GM18870 (cell line): Measurements from ENCODE around the gene SEMA3D.

ENCODE experiments used
- ATAC-seq: cut with Tn5 transposase; IDR thresholded peaks from one replicate; pipeline ENCODE4 v1.9.1; 2021; ENCODE audit warnings: moderate library complexity; ENCODE audit not compliant: unreplicated experiment

Gene SEMA3D

DNA sequence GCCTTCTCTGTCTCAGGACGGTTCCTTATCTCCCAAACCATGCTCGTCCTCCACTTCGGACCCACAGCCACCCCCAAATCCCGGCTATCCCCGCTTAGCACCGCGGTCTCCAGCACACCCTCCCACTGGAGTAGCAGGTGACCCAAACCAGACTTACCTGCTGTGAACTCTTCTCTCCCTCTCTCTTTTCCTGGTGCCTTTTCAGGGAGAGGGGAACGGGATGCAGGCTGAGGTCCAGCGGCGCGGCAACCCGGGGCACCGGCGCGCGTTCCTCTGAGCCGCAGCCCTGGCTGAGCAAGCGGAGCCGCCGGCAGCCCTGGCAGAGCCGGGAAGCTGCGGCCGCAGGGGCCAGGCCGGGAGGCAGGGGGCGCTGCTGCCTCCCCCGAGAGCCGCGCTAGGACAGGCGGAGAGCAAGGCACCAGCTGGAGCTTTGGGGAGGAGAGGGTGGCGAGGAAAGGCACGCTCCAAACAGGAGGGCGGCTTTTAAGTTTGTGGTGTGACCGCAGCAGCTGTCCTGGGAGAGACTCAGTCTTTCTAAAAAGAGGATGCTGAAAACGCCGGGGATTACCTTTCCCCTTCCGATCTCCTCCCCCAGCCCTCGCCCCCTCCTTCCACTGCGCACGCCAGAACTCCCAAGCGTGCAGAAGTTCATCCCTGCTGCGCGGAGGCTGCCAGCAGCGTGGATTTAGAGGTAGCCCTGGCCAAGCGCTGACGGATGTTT lies at the start of gene SEMA3D:
Gene SEMA3D, minus strand, starts transcription at position 536 of the 721 bp plus-strand sequence. CDS start 65,165 bp downstream, outside the sequence.
- ATAC-seq: peak; percentile 78

DNA sequence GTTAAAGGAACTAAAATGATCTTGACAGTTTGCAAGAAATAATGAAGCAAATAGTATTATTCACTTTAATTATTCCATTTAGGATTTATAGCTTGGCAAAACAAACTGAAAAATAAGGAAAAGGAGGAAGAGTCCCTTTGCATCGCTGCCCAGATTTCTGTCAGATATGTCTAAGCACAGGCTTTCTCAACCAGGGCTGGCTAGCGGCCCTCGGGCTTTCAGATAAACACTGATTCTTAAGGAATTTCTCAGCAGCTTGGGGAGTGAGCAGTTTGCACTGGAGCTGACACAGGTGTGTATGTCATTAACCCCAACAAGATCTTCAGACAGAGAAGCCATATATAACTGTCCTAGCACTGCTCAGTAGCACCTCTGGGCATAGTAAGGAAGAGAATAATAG lies 47.9 kb upstream of the SEMA3D start:
- ATAC-seq: no peak

DNA sequence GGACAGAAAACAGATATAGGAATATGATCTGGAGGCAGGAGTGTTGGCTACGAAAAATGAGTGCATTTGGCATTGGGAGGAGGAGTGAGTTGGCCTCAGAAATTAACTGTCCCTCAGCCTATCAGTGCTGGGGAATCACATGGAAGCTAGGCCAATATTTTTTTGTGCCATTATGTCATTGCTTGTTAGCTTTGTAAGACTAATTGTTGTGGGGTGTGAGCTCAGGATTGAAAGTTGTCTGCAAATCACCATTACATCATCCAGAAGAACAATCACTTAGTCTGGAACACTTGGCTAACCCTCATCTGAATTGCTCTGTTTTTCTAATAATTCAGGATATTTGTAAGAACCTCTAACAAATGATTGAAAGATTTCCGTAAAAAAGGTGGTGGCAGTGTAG lies 45.2 kb upstream of the SEMA3D start:
- ATAC-seq: no peak

DNA sequence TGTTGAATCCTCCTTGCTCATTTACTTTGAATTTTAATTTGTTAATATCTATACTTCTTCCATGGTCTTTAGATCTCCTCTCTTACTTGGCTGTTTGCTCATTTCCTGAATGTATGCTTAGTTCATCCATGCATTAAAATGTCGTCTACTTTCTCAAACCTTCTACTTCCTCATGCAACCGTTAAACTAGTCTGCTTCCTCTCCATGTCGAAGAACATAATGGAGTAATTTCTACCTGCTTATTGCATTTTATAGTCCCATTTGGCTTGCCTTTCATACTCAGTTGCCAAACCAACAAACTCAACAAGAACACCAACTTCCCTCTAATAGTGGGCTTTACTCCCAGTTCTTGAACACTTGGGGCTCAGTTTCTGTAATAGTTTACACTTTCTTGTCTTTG lies 43.8 kb upstream of the SEMA3D start:
- ATAC-seq: no peak

DNA sequence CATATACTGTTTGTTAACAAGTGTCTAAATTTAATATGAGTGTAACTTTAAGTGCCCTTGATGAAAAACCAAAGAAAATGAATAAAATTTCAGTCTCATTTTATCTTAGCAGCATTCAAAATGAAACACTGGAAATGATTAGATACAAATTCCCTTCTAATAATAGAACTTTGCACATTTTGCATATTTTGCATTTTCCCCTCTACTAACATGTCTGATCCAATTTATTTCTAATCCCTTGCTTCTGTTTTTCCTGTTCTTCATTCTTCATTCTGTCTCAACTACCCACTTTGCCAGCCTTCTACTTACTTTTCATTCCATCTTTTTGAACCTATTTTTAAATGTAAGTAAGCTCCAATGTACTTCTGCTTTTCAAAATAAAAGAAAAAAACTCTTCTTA lies 42.7 kb upstream of the SEMA3D start:
- no peak for ATAC-seq

DNA sequence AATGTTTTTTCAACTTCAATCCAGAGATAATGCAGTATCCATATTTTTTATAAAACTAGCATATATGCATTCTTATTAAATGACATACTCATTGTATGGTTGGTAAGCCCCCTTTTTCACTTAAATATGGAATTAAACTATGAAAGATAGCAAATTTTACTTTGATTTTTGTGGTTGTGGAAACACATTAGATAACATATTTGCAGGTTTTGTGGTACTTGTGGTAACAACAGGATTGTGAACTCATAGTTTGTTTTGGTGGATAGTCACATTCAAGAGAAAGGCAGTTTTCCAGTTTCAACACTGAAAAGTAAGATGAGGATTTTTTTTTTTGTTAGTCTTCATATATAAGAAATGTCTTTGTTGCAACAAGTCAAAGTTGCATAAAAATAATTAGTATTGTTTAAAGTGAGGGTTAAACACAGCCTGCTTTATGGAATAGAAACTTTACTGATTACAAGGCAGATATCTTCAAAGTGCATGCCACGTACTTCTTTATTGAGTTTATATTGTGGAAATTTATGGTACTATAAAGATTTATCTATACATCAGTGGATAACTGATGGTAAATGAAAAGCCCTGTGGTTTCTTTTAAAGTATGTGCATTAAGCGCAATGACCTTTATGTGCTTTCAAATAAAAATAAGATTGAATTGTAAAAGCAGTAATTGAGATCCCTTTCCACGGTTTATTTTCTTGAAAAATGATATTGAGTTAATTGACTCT lies 39.7 kb upstream of the SEMA3D start:
- no peak for ATAC-seq

DNA sequence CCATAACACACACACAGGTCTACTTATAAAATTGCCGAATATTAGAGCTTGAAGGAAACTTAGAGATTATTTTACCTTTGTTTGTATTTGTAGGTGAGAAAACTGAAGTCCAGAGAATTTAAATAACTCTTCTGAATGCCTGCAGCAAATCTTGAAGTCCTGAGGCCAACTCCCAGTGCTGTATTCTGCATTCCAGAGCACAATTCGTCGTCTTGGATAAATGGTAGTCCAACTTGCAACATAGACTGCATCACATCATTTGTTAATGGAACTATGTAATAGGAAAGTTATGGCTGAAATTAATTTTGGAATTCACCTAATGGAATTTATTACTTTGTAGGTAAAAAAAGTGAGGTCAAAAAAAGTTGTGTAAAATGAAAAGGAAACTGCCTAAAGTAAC lies 37.3 kb upstream of the SEMA3D start:
- ATAC-seq: no peak

DNA sequence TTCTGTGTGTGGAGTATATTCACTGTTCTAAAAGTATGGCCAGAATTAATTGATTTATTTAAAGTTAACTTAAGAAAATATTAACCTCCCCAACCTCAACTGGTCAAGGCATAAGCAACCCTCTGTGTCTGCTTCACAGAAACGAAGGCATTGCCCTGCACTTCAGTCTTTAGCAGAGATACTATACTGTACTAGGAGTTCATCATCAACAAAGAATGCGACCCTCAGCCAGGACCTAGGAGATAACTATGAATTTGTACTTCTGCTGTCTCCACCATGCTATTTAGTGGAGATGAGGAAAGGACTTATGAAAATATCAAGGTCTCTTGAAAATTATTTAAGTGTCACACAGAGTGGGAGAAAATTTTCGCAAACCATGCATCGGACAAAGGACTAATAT lies 35.7 kb upstream of the SEMA3D start:
- ATAC-seq: no peak

DNA sequence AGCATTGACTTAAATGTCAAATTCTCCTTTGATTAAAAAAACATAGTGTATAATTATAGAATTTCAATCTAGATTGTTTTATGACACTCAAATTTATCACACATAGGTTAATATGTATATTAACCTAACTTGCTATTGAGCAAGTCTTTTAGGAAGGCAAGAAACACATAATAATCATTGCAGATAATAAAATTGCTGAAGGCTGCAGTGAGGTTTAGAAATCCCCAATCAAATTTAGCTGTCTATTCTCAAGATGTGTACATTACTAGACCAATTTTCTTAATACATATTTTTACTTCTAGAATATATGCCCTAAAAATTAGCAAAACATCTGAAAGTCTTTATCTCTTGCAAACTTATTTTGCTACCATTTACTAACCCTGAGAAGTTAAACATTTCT lies 34.9 kb upstream of the SEMA3D start:
- no peak for ATAC-seq

DNA sequence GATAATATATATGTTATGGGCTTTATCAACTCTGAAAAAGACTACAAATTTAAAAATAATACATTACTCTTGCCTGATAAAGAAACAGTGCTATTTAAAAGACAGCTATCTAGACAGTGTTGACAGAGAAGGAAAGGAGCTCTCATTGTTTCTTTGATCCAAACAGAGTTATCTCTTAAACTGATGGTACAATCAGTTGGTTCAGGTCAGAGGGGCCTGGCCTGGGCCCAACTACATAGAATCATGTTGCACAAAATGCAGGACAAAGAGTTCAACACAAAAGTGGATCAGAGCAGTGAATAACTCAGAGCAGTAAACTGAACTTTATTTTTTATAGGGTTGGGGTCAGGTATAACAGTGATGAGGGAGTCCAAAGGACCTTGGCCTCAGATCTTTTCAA lies 33.8 kb upstream of the SEMA3D start:
- ATAC-seq: no peak

DNA sequence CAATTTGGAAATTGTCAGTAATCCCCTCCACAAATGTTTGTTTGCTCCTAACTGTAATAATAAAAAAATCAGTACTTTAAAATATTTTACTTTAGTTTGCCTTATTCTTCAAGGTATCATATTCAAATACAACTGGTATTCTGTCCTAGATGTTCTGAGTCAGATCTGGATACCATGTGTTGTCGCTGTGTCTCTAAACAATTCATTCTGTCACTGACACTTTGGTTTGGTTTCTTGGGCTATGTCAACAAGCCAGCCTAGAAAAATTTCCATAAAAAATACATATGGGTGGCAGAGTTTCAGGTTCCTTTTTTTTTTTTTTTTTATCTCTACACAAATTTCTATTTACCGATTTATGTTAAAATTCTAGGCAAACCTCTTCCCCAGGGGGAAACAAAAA lies 33.2 kb upstream of the SEMA3D start:
- no peak for ATAC-seq

DNA sequence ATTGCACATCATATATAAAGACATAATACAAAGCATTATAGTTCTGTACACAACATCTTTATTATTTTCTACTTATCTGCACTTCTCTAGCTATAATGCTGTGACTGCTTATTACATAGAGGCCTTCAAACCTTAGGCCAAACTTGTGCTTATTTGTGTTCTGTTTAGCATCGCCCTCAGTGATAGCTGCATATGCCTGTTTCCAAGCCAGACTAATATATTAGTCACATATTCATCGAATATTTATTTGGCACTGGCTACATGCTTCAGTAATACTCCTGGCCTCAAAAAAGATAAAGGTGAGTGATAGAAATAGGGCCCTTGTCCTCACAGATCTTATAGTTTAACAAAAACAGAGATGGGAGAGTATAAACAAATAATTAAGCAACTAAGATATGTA lies 30.2 kb upstream of the SEMA3D start:
- ATAC-seq: no peak

DNA sequence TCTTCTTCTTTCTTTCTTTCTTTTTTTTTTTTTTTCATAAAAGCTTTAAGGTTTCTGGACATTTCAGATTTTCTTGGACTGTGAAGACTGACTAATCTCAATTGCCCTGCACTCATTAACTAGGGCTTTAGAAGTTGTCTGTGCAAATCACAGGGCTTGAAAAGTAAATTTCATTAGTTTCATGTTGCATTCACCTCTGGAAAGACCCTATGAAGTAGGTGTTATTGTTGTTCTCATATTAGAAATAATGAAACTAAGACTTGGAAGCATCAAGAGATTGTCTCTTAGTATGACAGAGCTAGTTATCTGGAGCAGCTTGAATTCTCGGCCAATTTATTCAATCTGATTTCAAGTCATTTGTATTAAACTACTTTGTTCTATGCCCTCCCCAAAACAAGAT lies 28.2 kb upstream of the SEMA3D start:
- ATAC-seq: peak; percentile 95

DNA sequence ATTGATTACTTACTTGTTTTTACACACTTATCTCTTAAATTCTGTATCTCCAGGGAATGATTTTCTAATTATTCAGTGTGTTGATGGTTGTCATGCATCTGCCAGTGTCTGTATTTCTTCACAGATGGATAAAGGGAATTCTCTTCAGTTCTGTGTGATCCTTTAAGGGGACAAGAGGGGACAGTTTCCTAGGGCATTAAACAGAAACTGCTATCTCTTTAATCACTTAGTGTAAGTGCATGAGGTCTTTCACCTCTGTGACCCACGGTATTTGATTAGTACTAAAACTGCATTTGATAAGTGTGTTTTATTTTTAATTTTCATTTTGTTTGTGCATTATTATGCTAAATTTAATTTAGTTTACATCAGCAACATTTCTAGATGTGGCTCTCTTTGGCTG lies 26.6 kb upstream of the SEMA3D start:
- ATAC-seq: no peak

DNA sequence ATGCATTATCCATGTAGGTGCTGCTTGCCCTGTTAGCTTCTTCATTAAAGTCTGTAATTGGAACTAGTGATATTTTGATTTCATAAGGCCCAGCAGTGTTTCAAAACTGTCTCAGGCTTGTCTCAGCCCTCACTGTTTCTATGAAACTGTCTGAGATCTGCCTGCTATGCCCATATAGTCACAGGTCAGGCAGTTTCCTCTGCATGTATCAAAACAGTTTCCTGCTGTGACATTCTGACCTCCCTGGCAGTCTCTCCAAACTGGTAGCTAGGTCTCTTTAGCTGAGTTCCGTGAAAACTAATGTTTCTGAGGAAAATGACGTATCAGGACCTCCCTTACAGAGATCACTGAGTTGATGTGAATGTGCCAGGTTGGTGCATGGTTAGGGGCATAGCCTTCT lies 18.9 kb upstream of the SEMA3D start:
- peak; percentile 36 for ATAC-seq

DNA sequence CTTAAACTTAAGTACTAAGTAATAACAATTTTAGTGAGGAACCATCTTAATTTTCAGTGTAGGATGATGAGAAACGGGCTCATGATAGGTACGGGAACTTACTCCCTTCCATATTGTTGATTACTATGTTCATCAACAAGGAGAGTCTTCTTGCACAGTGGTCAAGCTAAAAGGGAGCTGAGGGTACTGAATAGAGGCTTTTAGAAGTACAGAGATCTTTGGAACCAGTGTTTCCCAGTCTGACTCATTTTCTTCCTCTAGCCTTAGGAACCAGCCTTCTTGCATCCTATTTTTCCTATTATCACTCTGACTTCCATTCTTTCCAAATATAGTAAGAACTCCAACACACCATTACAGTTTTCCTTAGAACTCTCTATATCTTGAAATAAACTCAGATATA lies 17.6 kb upstream of the SEMA3D start:
- ATAC-seq: no peak

DNA sequence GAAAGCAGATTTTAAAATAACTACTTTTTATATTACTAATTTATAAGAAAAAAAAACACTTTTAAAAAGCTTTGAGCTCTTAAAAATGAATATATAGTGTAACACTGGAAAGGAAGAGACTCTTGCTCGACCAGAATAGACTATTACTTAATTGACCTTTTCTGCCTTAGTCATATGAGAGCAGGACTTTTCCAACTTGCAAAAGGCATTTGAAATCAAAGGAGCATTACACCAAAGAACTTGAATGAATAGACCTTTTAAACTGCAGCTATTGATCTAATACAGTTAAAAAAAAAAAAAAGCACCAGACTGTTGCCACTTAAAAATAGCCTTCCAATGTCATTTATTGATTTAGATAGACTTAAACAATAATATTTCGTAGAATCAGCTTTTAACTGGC lies 17.2 kb upstream of the SEMA3D start:
- no peak for ATAC-seq

DNA sequence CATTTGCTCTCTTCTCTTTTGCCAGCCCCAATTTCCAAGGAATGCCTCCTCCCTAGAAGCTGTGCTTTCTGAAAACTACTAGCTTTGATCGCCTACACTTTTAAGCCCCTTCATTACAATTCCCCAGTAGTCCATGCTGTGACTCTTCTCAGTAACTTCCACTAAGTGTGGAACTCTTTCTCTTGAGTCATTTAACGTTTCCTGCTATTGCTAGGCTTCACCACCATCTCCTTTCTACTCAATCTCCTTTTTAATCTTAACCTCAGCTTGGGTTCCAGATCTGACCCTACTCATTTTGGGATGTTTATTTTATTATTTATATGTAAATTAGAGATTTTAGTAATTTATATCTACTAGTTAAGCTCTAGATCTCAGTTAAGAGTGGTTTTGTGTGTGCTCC lies 14.4 kb upstream of the SEMA3D start:
- peak; percentile 74 for ATAC-seq

DNA sequence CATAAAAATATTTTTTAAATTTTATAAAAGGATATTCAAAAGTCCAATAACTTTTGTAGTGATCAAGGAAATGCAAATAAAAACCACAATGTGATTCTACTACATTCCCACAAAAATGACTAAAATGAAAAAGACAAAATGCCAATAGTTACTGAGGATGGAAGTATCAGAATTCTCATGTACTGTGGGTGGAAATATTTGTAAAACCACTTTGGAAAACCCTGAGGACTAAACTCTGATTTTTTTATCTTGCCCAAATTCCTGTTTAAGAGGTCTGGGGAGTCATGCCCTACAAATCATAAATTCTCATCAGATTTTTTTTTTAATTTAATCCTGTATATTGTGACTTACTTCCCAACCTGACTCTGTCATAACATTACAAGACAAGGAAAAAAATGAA lies 9.8 kb upstream of the SEMA3D start:
- no peak for ATAC-seq

DNA sequence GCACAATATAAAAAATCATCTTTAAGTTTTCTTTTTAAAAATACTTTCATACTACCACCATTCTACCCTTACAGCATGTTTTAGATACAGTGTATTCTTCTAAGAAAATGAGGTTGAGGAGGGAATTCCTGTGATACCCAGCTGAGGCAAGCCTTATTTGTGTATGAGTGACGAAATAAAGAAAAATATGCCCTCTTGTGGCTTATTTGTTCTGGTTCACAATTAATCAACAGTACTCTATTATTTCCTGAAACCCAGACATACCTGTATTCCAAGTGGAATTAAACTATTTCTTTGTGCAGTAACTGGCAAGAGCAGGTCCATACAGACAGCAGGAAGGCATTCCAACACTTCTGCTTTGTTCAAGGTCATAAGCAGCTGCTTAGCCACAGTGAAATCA lies 4.5 kb upstream of the SEMA3D start:
- ATAC-seq: no peak

DNA sequence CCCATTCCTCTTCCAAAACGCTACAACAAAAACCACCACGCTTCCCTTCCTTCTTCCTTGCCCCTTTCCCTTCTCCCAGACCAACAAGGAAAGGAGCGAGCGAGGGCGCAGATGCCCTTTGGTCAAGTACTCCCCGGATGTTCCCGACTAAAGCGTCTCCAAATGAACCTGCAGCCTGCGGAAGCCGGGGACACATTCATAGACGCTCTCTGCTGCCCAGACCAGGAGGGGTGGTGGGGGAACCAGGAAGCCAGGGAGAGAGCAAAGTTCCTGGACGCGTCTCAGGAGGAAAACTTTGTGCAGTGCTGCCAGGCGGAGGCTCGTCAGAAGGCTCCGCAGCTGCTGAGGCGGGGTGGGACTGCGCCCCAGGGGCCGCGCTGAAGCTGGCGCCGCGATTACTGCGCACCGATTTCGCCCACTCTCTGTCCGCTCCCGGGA lies 754 bp downstream of the SEMA3D start:
- ATAC-seq: peak; percentile 24

DNA sequence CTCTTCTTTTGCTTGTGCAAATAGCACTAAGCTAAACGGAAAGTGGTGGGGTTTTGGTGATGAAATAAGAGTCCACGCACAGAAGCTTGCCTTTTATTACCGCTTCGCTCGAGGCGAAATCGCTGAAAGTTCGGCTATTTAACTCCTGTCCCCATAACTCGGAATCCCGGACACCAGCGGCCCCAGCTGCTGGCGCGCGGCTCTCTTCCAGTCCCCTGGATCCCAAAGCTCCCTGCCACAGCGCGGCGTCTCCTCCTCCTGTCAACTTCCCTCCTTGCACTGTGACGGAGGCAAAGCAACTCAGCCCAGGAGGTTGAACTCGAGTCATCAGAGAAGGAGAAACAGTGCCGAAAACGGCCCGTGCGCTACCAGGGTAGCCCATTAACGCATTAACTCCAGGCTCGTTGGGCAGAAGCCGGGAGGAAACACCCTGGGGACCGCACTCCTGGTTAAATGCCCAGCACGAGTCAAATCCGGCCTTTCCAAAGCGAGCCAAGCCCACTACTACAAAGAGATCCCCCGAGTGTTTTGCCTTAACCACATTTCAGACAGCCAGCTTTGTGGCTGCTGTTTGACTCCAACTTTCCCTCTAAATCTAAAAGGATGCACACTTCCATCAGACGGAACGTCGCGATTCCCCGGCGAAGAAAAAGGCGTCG lies 1.3 kb downstream of the SEMA3D start:
- ATAC-seq: no peak
